ENCODE data around the gene BCKDHB. TPM values are rescaled to one million over a fixed set of nuclear protein-coding genes. Genes with fewer than 3 reads are reported as not detected.

BCKDHB gene
- total and polyA plus RNA-seq, 7 donors, result 15.1 to 43.2 (median 20.3) TPM

GRCh38 chr6:80134065-80134464 lies 27.6 kb downstream of the BCKDHB start:
- intact Hi-C loops (cut with DNase I), result loop anchor here (5.0 to 10.0 kb wide), 3 partner anchors 78 to 1618 kb away; partner anchors contain the start of gene TENT5A
- Histone ChIP-seq H3K4me1 (peaks cover 0 to 13% (median 0%) of the 10 kb centered on the region in 4 donors), H3K36me3 (no peaks in the 10 kb centered on the region), H3K9me3 (no peaks in the 10 kb centered on the region), H3K4me3 (no peak overlapping the region), H3K27ac (no peak overlapping the region), H3K27me3 (no peaks in the 10 kb centered on the region)
- 35 to 81% methylated on average over 1 of the region's 1 CpG for WGBS, 2 donors
- TF ChIP-seq POLR2A (IDR thresholded peaks at IDR 0.05), result no peak
- TF ChIP-seq EP300 (IDR thresholded peaks at IDR 0.05), result no peak
- TF ChIP-seq CTCF (IDR thresholded peaks at IDR 0.05), result no peak
- TF ChIP-seq POLR2AphosphoS5 (IDR thresholded peaks at IDR 0.05), result no peak
- no peak for DNase-seq

GRCh38 chr6:80142586-80142985 lies 36.1 kb downstream of the BCKDHB start:
- TF ChIP-seq POLR2AphosphoS5 (IDR thresholded peaks at IDR 0.05) (no peak), POLR2A (IDR thresholded peaks at IDR 0.05) (no peak), EP300 (IDR thresholded peaks at IDR 0.05) (no peak), CTCF (IDR thresholded peaks at IDR 0.05) (no peak)
- Histone ChIP-seq H3K9me3 (no peaks in the 10 kb centered on the region), H3K27me3 (no peaks in the 10 kb centered on the region), H3K36me3 (no peaks in the 10 kb centered on the region), H3K27ac (peak overlapping the region in 1 of 4 donors; percentile 23), H3K4me1 (peaks cover 0 to 38% (median 36%) of the 10 kb centered on the region in 4 donors), H3K4me3 (no peak overlapping the region)
- DNase-seq, result no peak
- intact Hi-C loops (cut with DNase I), result no loop called here
- WGBS, 2 donors, result 82 to 91% methylated on average over 1 of the region's 1 CpG

- Histone ChIP-seq H3K36me3 (no peaks in the 10 kb centered on the region), H3K27ac (peak overlapping the region; percentile 23 to 36 (median 30)), H3K4me3 (no peak overlapping the region), H3K27me3 (no peaks in the 10 kb centered on the region), H3K9me3 (no peaks in the 10 kb centered on the region), H3K4me1 (peaks cover 0 to 38% (median 36%) of the 10 kb centered on the region in 4 donors)
- DNase-seq, result peak; percentile 77
- WGBS, 2 donors, result 17 to 45% methylated on average over 3 of the region's 3 CpGs
- TF ChIP-seq CTCF (IDR thresholded peaks at IDR 0.05) (no peak), EP300 (IDR thresholded peaks at IDR 0.05) (no peak), POLR2A (IDR thresholded peaks at IDR 0.05) (no peak), POLR2AphosphoS5 (IDR thresholded peaks at IDR 0.05) (peak in 1 of 4 donors; percentile 15)
- intact Hi-C loops (cut with DNase I), result no loop called here
These were observed 37.0 kb downstream of the BCKDHB start for GRCh38 chr6:80143419-80143937.

- intact Hi-C loops (cut with DNase I), result no loop called here
- DNase-seq, result no peak
- Histone ChIP-seq H3K27me3 (no peaks in the 10 kb centered on the region), H3K9me3 (no peaks in the 10 kb centered on the region), H3K4me1 (peaks cover 0 to 38% (median 36%) of the 10 kb centered on the region in 4 donors), H3K27ac (peak overlapping the region in 2 of 4 donors; percentile 0 to 36), H3K4me3 (no peak overlapping the region), H3K36me3 (no peaks in the 10 kb centered on the region)
- 75 to 90% methylated on average over 4 of the region's 4 CpGs for WGBS, 2 donors
- TF ChIP-seq CTCF (IDR thresholded peaks at IDR 0.05) (no peak), POLR2AphosphoS5 (IDR thresholded peaks at IDR 0.05) (no peak), EP300 (IDR thresholded peaks at IDR 0.05) (no peak), POLR2A (IDR thresholded peaks at IDR 0.05) (no peak)
These were observed 38.4 kb downstream of the BCKDHB start for GRCh38 chr6:80144753-80145315.
